Measurements from ENCODE around the gene NR4A3. TPM values are rescaled to one million over a fixed set of nuclear protein-coding genes. Genes with fewer than 3 reads are reported as not detected.

Gene NR4A3
- total RNA-seq, 1 donor from 2014 or later = 3.2 TPM

- DNase-seq (ENCODE audit: extremely low spot score, unreplicated experiment) = no peak
- Mint-ChIP-seq H3K27ac (ENCODE audit: unreplicated experiment) (no peak overlapping the region), H3K4me1 (ENCODE audit: unreplicated experiment) (no peaks in the 10 kb centered on the region), H3K27me3 (ENCODE audit: unreplicated experiment) (no peaks in the 10 kb centered on the region), H3K4me3 (ENCODE audit: unreplicated experiment) (no peak overlapping the region), H3K9me3 (ENCODE audit: unreplicated experiment) (no peaks in the 10 kb centered on the region), H3K36me3 (ENCODE audit: unreplicated experiment) (no peaks in the 10 kb centered on the region)
- TF ChIP-seq CTCF (IDR thresholded peaks at IDR 0.05) = no peak
Measured at GRCh38 chr9:99845063-99845462, 23.4 kb downstream of the NR4A3 start.

GRCh38 chr9:99848447-99848846 lies 26.8 kb downstream of the NR4A3 start:
- H3K27me3 Mint-ChIP-seq (ENCODE audit: unreplicated experiment) = no peaks in the 10 kb centered on the region
- peaks cover 3% of the 10 kb centered on the region for H3K4me1 Mint-ChIP-seq (ENCODE audit: unreplicated experiment)
- TF ChIP-seq CTCF (IDR thresholded peaks at IDR 0.05) = no peak
- no peak overlapping the region for H3K27ac Mint-ChIP-seq (ENCODE audit: unreplicated experiment)
- H3K4me3 Mint-ChIP-seq (ENCODE audit: unreplicated experiment) = no peak overlapping the region
- H3K9me3 Mint-ChIP-seq (ENCODE audit: unreplicated experiment) = no peaks in the 10 kb centered on the region
- H3K36me3 Mint-ChIP-seq (ENCODE audit: unreplicated experiment) = no peaks in the 10 kb centered on the region
- no peak for DNase-seq (ENCODE audit: extremely low spot score, unreplicated experiment)

GRCh38 chr9:99850736-99851499 lies 29.2 kb downstream of the NR4A3 start:
- H3K9me3 Mint-ChIP-seq (ENCODE audit: unreplicated experiment) = no peaks in the 10 kb centered on the region
- peaks cover 3% of the 10 kb centered on the region for H3K4me1 Mint-ChIP-seq (ENCODE audit: unreplicated experiment)
- no peaks in the 10 kb centered on the region for H3K27me3 Mint-ChIP-seq (ENCODE audit: unreplicated experiment)
- H3K4me3 Mint-ChIP-seq (ENCODE audit: unreplicated experiment) = no peak overlapping the region
- peaks cover 4% of the 10 kb centered on the region for H3K36me3 Mint-ChIP-seq (ENCODE audit: unreplicated experiment)
- H3K27ac Mint-ChIP-seq (ENCODE audit: unreplicated experiment) = no peak overlapping the region
- no peak for TF ChIP-seq CTCF (IDR thresholded peaks at IDR 0.05)
- no peak for DNase-seq (ENCODE audit: extremely low spot score, unreplicated experiment)

GRCh38 chr9:99851500-99851822 lies 29.8 kb downstream of the NR4A3 start:
- TF ChIP-seq CTCF (IDR thresholded peaks at IDR 0.05) = no peak

GRCh38 chr9:99852617-99853016 lies 30.9 kb downstream of the NR4A3 start:
- Mint-ChIP-seq H3K4me3 (ENCODE audit: unreplicated experiment) (no peak overlapping the region), H3K27ac (ENCODE audit: unreplicated experiment) (no peak overlapping the region), H3K4me1 (ENCODE audit: unreplicated experiment) (peaks cover 3% of the 10 kb centered on the region), H3K36me3 (ENCODE audit: unreplicated experiment) (peaks cover 4% of the 10 kb centered on the region), H3K27me3 (ENCODE audit: unreplicated experiment) (no peaks in the 10 kb centered on the region), H3K9me3 (ENCODE audit: unreplicated experiment) (no peaks in the 10 kb centered on the region)
- no peak for TF ChIP-seq CTCF (IDR thresholded peaks at IDR 0.05)
- DNase-seq (ENCODE audit: extremely low spot score, unreplicated experiment) = no peak

More at GRCh38 chr9:99851500-99851822, 29.8 kb downstream of the NR4A3 start:
- Mint-ChIP-seq H3K36me3 (ENCODE audit: unreplicated experiment) (peaks cover 4% of the 10 kb centered on the region), H3K4me1 (ENCODE audit: unreplicated experiment) (peaks cover 3% of the 10 kb centered on the region), H3K9me3 (ENCODE audit: unreplicated experiment) (no peaks in the 10 kb centered on the region), H3K27me3 (ENCODE audit: unreplicated experiment) (no peaks in the 10 kb centered on the region), H3K4me3 (ENCODE audit: unreplicated experiment) (no peak overlapping the region), H3K27ac (ENCODE audit: unreplicated experiment) (no peak overlapping the region)
- no peak for DNase-seq (ENCODE audit: extremely low spot score, unreplicated experiment)

All from osteocyte (in vitro differentiated cells).